ENCODE data around the gene SNX3.
"Not testable (repeated sequence)": the region's sequence is repeated elsewhere in the genome, so short reads cannot be mapped to it uniquely, and the experiment has no call there.

Gene SNX3

GRCh38 chr6:108285381-108285780, 24.5 kb upstream of the SNX3 start:
- H3K4me3 ChIP-seq (ENCODE audit: control insufficient read depth, low read depth, low read length), result no peak overlapping the region
- TF ChIP-seq CTCF (conservative IDR thresholded peaks at IDR 0.05; ENCODE audit: control insufficient read depth, insufficient read depth, low read depth, low read length), result no peak
- DNase-seq (ENCODE audit: low read depth), result no peak

- no peak for TF ChIP-seq CTCF (conservative IDR thresholded peaks at IDR 0.05; ENCODE audit: control insufficient read depth, insufficient read depth, low read depth, low read length)
- DNase-seq (ENCODE audit: low read depth), result no peak
- H3K4me3 ChIP-seq (ENCODE audit: control insufficient read depth, low read depth, low read length), result no peak overlapping the region
These were observed 17.0 kb upstream of the SNX3 start for GRCh38 chr6:108277831-108278230.

DNA sequence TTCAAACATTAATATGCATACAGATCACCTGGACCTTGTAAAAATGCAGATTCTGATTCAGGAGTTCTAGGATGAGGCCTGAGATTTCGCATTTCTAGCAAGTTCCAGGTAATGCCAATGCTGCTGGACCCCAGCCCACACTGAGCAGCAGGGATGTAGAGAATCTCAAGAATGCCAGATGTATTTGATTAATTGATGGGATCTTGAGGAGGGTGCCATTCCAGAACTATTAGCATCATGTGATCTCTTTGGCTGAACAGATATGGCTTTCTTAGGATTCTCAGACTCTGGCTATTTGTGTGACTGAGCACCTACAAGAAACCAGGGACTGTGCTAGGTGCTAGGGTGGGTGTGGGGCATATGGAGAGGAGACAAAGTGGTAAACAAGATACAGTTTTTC, 16.5 kb upstream of the SNX3 start:
- DNase-seq (ENCODE audit: low read depth), result no peak
- H3K4me3 ChIP-seq (ENCODE audit: control insufficient read depth, low read depth, low read length), result no peak overlapping the region
- no peak for TF ChIP-seq CTCF (conservative IDR thresholded peaks at IDR 0.05; ENCODE audit: control insufficient read depth, insufficient read depth, low read depth, low read length)

DNA sequence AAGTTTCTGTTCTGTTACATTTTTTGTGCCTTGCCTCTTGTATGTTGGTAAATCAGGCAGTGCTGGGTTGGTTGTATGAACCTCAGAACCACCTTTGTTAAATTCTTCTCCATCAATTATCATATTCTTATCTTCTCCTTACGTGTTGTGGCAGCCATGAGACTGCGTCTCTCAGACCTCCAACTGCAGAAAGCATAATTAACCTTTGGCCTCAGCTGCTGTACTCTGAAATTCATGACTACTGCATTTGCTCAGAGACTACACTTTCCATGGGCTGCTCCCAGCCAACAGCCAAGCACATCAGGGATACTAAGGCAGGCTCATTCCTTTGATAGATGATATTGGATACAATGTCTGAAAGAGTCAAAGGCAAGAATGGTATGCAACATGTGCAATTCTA, 15.1 kb upstream of the SNX3 start:
- no peak for DNase-seq (ENCODE audit: low read depth)
- no peak for TF ChIP-seq CTCF (conservative IDR thresholded peaks at IDR 0.05; ENCODE audit: control insufficient read depth, insufficient read depth, low read depth, low read length)
- no peak overlapping the region for H3K4me3 ChIP-seq (ENCODE audit: control insufficient read depth, low read depth, low read length)

DNA sequence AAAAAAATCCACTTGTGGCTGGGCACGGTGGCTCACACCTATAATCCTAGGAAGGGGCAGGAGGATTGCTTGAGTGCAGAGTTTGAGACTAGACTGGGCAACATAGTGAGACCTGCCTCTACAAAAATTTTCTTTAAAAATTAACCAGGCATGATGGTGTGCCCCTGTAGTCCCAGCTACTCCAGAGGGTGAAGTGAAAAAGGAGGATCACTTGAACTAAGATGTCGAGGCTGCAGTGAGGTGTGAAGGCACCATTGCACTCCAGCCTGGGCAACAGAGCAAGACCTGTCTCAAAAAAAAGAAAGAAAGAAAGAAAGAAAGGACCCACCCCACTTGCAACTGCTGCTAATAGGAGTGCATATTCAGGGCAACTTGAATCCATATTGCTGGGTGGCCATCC, 13.7 kb upstream of the SNX3 start:
- DNase-seq (ENCODE audit: low read depth), result no peak
- no peak for TF ChIP-seq CTCF (conservative IDR thresholded peaks at IDR 0.05; ENCODE audit: control insufficient read depth, insufficient read depth, low read depth, low read length)

DNA sequence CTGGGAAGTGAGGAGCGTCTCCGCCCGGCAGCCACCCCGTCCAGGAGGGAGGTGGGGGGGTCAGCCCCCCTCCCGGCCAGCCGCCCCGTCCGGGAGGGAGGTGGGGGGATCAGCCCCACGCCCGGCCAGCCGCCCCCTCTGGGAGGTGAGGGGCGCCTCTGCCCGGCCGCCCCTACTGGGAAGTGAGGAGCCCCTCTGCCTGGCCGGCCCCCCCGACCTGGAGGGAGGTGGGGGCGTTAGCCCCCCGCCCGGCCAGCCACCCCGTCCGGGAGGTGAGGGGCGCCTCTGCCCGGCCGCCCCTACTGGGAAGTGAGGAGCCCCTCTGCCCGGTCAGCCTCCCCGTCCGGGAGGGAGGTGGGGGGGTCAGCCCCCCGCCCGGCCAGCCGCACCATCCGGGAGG, 9.1 kb upstream of the SNX3 start:
- not testable (repeated sequence) for DNase-seq (ENCODE audit: low read depth); H3K4me3 ChIP-seq (ENCODE audit: control insufficient read depth, low read depth, low read length)

More for the DNA sequence above, 13.7 kb upstream of the SNX3 start:
- no peak overlapping the region for H3K4me3 ChIP-seq (ENCODE audit: control insufficient read depth, low read depth, low read length)

- TF ChIP-seq CTCF (conservative IDR thresholded peaks at IDR 0.05; ENCODE audit: control insufficient read depth, insufficient read depth, low read depth, low read length), result no peak
- no peak for DNase-seq (ENCODE audit: low read depth)
- H3K4me3 ChIP-seq (ENCODE audit: control insufficient read depth, low read depth, low read length), result no peak overlapping the region
These were observed 8.0 kb upstream of the SNX3 start for GRCh38 chr6:108268845-108269244.
